HG03565 (cell line): ENCODE results near the gene CEP126.
A peak's percentile ranks its signal among the peaks of the same experiment; 100 is the strongest.
"Not testable (repeated sequence)": the region's sequence is repeated elsewhere in the genome, so short reads cannot be mapped to it uniquely, and the experiment has no call there.

ENCODE experiments used
- ATAC-seq: cut with Tn5 transposase; IDR thresholded peaks from one replicate; pipeline ENCODE4 v1.9.1; 2021; ENCODE audit warnings: mild to moderate bottlenecking, moderate library complexity; ENCODE audit not compliant: unreplicated experiment

CEP126 gene

GRCh38 chr11:101931692-101932091, 16.9 kb downstream of the CEP126 start:
- no peak for ATAC-seq

- ATAC-seq, result no peak
These were observed 26.2 kb downstream of the CEP126 start for GRCh38 chr11:101940901-101941520.

GRCh38 chr11:101944923-101945322, 30.1 kb downstream of the CEP126 start:
- ATAC-seq, result no peak

- no peak for ATAC-seq
These were observed 30.6 kb downstream of the CEP126 start for GRCh38 chr11:101945448-101945847.

- no peak for ATAC-seq
These were observed 34.9 kb downstream of the CEP126 start for GRCh38 chr11:101949680-101950220.

- no peak for ATAC-seq
These were observed 40.5 kb downstream of the CEP126 start for GRCh38 chr11:101955278-101955677.

- ATAC-seq, result no peak
These were observed 40.9 kb downstream of the CEP126 start for GRCh38 chr11:101955701-101956100.

GRCh38 chr11:101960231-101960630, 45.4 kb downstream of the CEP126 start:
- no peak for ATAC-seq

- ATAC-seq, result not testable (repeated sequence)
These were observed 49.4 kb downstream of the CEP126 start for GRCh38 chr11:101964200-101964599.

GRCh38 chr11:101974255-101974654, 59.4 kb downstream of the CEP126 start:
- no peak for ATAC-seq

- no peak for ATAC-seq
These were observed 60.0 kb downstream of the CEP126 start for GRCh38 chr11:101974771-101975170.

GRCh38 chr11:101975734-101976133, 60.9 kb downstream of the CEP126 start:
- no peak for ATAC-seq

- no peak for ATAC-seq
These were observed 72.6 kb downstream of the CEP126 start for GRCh38 chr11:101987370-101987769.

GRCh38 chr11:101993172-101993571, 78.4 kb downstream of the CEP126 start:
- no peak for ATAC-seq

GRCh38 chr11:101994052-101994469, 79.3 kb downstream of the CEP126 start:
- ATAC-seq, result not testable (repeated sequence)

- ATAC-seq, result no peak
These were observed 81.3 kb downstream of the CEP126 start for GRCh38 chr11:101996111-101996510.

- no peak for ATAC-seq
These were observed 87.0 kb downstream of the CEP126 start for GRCh38 chr11:102001657-102002338.

- no peak for ATAC-seq
These were observed 89.4 kb downstream of the CEP126 start for GRCh38 chr11:102004220-102004619.

GRCh38 chr11:102005306-102005705, 90.5 kb downstream of the CEP126 start:
- no peak for ATAC-seq

GRCh38 chr11:102006835-102007566, 92.2 kb downstream of the CEP126 start:
- no peak for ATAC-seq

GRCh38 chr11:102007567-102008437, 93.0 kb downstream of the CEP126 start:
- ATAC-seq, result peak; percentile 86
